Neural cell (in vitro differentiated cells): ENCODE measurements around the gene CABP5. TPM values are rescaled to one million over a fixed set of nuclear protein-coding genes. Genes with fewer than 3 reads are reported as not detected.

Experiments used
- H2AFZ ChIP-seq: fragments of 200-600, 300-800 bp; sonication (generic), shearing (Covaris generic); 2 replicates; pipeline ENCODE4 v1.6.0; 2014; ENCODE audit warnings: low read depth, mild to moderate bottlenecking, antibody characterized with exemption, low read length, moderate library complexity
- H3F3A ChIP-seq: fragments of 200-600 bp; shearing (Covaris generic); 2 replicates; pipeline ENCODE4 v1.6.1; 2016; ENCODE audit warnings: mild to moderate bottlenecking, moderate library complexity, mixed read lengths, antibody characterized with exemption, low read length; ENCODE audit not compliant: insufficient read depth, poor library complexity, severe bottlenecking
- H3K27ac ChIP-seq: fragments of 200-600, 300-800 bp; sonication (generic), shearing (Covaris generic); 2 replicates; pipeline ENCODE4 v1.5.1; 2014; ENCODE audit warnings: mild to moderate bottlenecking, low read length, moderate library complexity
- H3K27me3 ChIP-seq: fragments of 300-800, 200-600 bp; sonication (generic), shearing (Covaris generic); 2 replicates; pipeline ENCODE4 v1.6.0; 2014; ENCODE audit warnings: mild to moderate bottlenecking, low read depth, low read length, moderate library complexity; ENCODE audit not compliant: insufficient read depth
- H3K36me3 ChIP-seq: fragments of 300-800, 200-600 bp; sonication (generic), shearing (Covaris generic); 2 replicates; pipeline ENCODE4 v1.5.1; 2014; ENCODE audit warnings: mild to moderate bottlenecking, antibody characterized with exemption, low read length, moderate library complexity; ENCODE audit not compliant: insufficient read depth
- H3K4me2 ChIP-seq: fragments of 300-800, 200-600 bp; sonication (generic), shearing (Covaris generic); 2 replicates; pipeline ENCODE4 v1.6.0; 2014; ENCODE audit warnings: mild to moderate bottlenecking, low read length
- H3K4me3 ChIP-seq: fragments of 300-800, 200-600 bp; sonication (generic), shearing (Covaris generic); 2 replicates; pipeline ENCODE4 v1.5.1; 2014; ENCODE audit warnings: mild to moderate bottlenecking, low read length, moderate library complexity
- H3K79me2 ChIP-seq: fragments of 200-600 bp; shearing (Covaris generic); replicated peaks from 2 replicates; pipeline ENCODE4 v1.6.0; 2014; ENCODE audit warnings: mild to moderate bottlenecking, low read length, moderate library complexity; ENCODE audit not compliant: insufficient read depth
- H3K9ac ChIP-seq: fragments of 300-800, 200-600 bp; sonication (generic), shearing (Covaris generic); 2 replicates; pipeline ENCODE4 v1.6.1; 2016; ENCODE audit warnings: mild to moderate bottlenecking, low read length, mixed read lengths
- H3K9me2 ChIP-seq: fragments of 200-600 bp; shearing (Covaris generic); 2 replicates; pipeline ENCODE4 v1.6.1; 2016; ENCODE audit warnings: mild to moderate bottlenecking, low read length, mixed read lengths; ENCODE audit not compliant: insufficient read depth
- H3K9me3 ChIP-seq: fragments of 200-600, 300-800 bp; sonication (generic), shearing (Covaris generic); 2 replicates; pipeline ENCODE4 v1.6.1; 2016; ENCODE audit warnings: mild to moderate bottlenecking, mixed run types, low read length, moderate library complexity, mixed read lengths
- H4K20me1 ChIP-seq: fragments of 200-600 bp; shearing (Covaris generic); 2 replicates; pipeline ENCODE4 v1.6.1; 2016; ENCODE audit warnings: mild to moderate bottlenecking, mixed run types; ENCODE audit not compliant: insufficient read depth
- CTCF ChIP-seq: fragments of 450-650 bp; IDR thresholded peaks from 2 replicates; pipeline ENCODE4 v1.5.1; 2014; ENCODE audit warnings: antibody characterized with exemption, mild to moderate bottlenecking, moderate library complexity; ENCODE audit not compliant: poor library complexity, severe bottlenecking
- EP300 ChIP-seq: fragments of 450-650 bp; conservative IDR thresholded peaks from 2 replicates; pipeline ENCODE4 v1.6.1; 2014; ENCODE audit warnings: antibody characterized with exemption, mild to moderate bottlenecking, moderate library complexity; ENCODE audit not compliant: poor library complexity, severe bottlenecking
- EZH2 ChIP-seq: fragments of 200-600, 300-800 bp; shearing (Covaris generic), sonication (generic); IDR thresholded peaks from 2 replicates; pipeline ENCODE4 v1.6.1; 2014; ENCODE audit warnings: antibody characterized with exemption, low read length, borderline replicate concordance, mild to moderate bottlenecking; ENCODE audit not compliant: insufficient read depth, poor library complexity, severe bottlenecking
- MXI1 ChIP-seq: fragments of 450-650 bp; conservative IDR thresholded peaks from 2 replicates; pipeline ENCODE4 v1.6.1; 2014; ENCODE audit warnings: antibody characterized with exemption, mild to moderate bottlenecking; ENCODE audit not compliant: poor library complexity, severe bottlenecking
- POLR2AphosphoS5 ChIP-seq: IDR thresholded peaks from 2 replicates; pipeline ENCODE4 v1.6.1; 2012
- RAD21 ChIP-seq: fragments of 450-650 bp; conservative IDR thresholded peaks from 2 replicates; pipeline ENCODE4 v1.6.1; 2014; ENCODE audit warnings: antibody characterized with exemption, mild to moderate bottlenecking, moderate library complexity
- REST ChIP-seq: IDR thresholded peaks from 2 replicates; pipeline ENCODE4 v1.6.1; 2012; ENCODE audit warnings: borderline replicate concordance
- SMC3 ChIP-seq: fragments of 450-650 bp; conservative IDR thresholded peaks from 2 replicates; pipeline ENCODE4 v1.6.1; 2014; ENCODE audit warnings: antibody characterized with exemption, mild to moderate bottlenecking, moderate library complexity; ENCODE audit not compliant: poor library complexity
- TAF1 ChIP-seq: IDR thresholded peaks from 2 replicates; pipeline ENCODE4 v1.6.1; 2012; ENCODE audit warnings: low read depth
- polyA plus RNA-seq: library from polyadenylated mRNA; depleted of rRNA; stranded (reverse); fragments of >200 nt; gene quantifications from 2 replicates; pipeline ENCODE4 v1.2.3, GENCODE V29; 2014

Gene CABP5
- polyA plus RNA-seq, 1 donor from 2014 or later: not detected

- Histone ChIP-seq H3K27me3 (no peaks in the 10 kb centered on the region), H3K79me2 (no peaks in the 10 kb centered on the region)
Measured at GRCh38 chr19:48000846-48001245, 43.0 kb downstream of the CABP5 start.

GRCh38 chr19:47998800-47999199, 45.1 kb downstream of the CABP5 start:
- no peak overlapping the region for H3K4me2 ChIP-seq
- no peaks in the 10 kb centered on the region for H3K36me3 ChIP-seq
- no peak overlapping the region for H3K4me3 ChIP-seq
- no peaks in the 10 kb centered on the region for H3K79me2 ChIP-seq
- H4K20me1 ChIP-seq: no peaks in the 10 kb centered on the region
- H3K9me2 ChIP-seq: no peaks in the 10 kb centered on the region
- H3K9ac ChIP-seq: no peak overlapping the region
- no peaks in the 10 kb centered on the region for H3K27me3 ChIP-seq
- no peaks in the 10 kb centered on the region for H3F3A ChIP-seq
- no peak overlapping the region for H2AFZ ChIP-seq
- no peak overlapping the region for H3K27ac ChIP-seq
- H3K9me3 ChIP-seq: no peaks in the 10 kb centered on the region
- TF ChIP-seq POLR2AphosphoS5 (no peak), CTCF (no peak), MXI1 (no peak), SMC3 (no peak), RAD21 (no peak), REST (no peak), TAF1 (no peak)

More at GRCh38 chr19:48000846-48001245, 43.0 kb downstream of the CABP5 start:
- no peaks in the 10 kb centered on the region for H3K36me3 ChIP-seq
- H3K9me3 ChIP-seq: no peaks in the 10 kb centered on the region
- TF ChIP-seq SMC3: no peak
- TF ChIP-seq EZH2: no peak
- no peak for TF ChIP-seq TAF1
- no peak for TF ChIP-seq POLR2AphosphoS5
- no peak for TF ChIP-seq CTCF
- TF ChIP-seq EP300: no peak
- no peak for TF ChIP-seq REST
- no peak for TF ChIP-seq RAD21
- TF ChIP-seq MXI1: no peak
- H3K4me2 ChIP-seq: no peak overlapping the region
- H3F3A ChIP-seq: no peaks in the 10 kb centered on the region
- no peaks in the 10 kb centered on the region for H3K9me2 ChIP-seq
- no peak overlapping the region for H3K27ac ChIP-seq
- no peaks in the 10 kb centered on the region for H4K20me1 ChIP-seq
- H3K4me3 ChIP-seq: no peak overlapping the region
- H2AFZ ChIP-seq: no peak overlapping the region
- H3K9ac ChIP-seq: no peak overlapping the region
